WI38 (cell line): ENCODE data around the gene RELL1.

ENCODE experiments used
- H3K4me3 ChIP-seq: 2 replicates; pipeline ENCODE4 v1.5.1; 2011; ENCODE audit warnings: low read depth, mild to moderate bottlenecking, control low read depth, low read length
- CTCF ChIP-seq: IDR thresholded peaks from 2 replicates; pipeline ENCODE4 v1.5.1; 2012; ENCODE audit warnings: low read depth, mild to moderate bottlenecking, control low read depth, low read length

Gene RELL1

GRCh38 chr4:37561196-37561802 lies 124.9 kb downstream of the RELL1 start:
- no peak for TF ChIP-seq CTCF
- H3K4me3 ChIP-seq = no peak overlapping the region
